Lower leg skin (tissue), 3 donors: ENCODE data around the gene DDI1.

Source experiments
- POLR2A ChIP-seq, 2 donors: fragments of 450-650 bp; IDR thresholded peaks; one replicate each; pipeline ENCODE4 v1.6.1; 2016 to 2017; ENCODE audit warnings: antibody characterized with exemption in 2 of 2, mild to moderate bottlenecking in 1 of 2, moderate library complexity in 1 of 2
- TF ChIP-seq, protein P1 (sequence below), 3 donors: fragments of 450-650 bp; IDR thresholded peaks; one replicate each; pipeline ENCODE4 v1.5.1; 2016; ENCODE audit warnings: antibody characterized with exemption in 3 of 3, mild to moderate bottlenecking in 3 of 3, moderate library complexity in 2 of 3

- no peak for TF ChIP-seq POLR2A (IDR thresholded peaks at IDR 0.05)
- TF ChIP-seq, protein P1, sequence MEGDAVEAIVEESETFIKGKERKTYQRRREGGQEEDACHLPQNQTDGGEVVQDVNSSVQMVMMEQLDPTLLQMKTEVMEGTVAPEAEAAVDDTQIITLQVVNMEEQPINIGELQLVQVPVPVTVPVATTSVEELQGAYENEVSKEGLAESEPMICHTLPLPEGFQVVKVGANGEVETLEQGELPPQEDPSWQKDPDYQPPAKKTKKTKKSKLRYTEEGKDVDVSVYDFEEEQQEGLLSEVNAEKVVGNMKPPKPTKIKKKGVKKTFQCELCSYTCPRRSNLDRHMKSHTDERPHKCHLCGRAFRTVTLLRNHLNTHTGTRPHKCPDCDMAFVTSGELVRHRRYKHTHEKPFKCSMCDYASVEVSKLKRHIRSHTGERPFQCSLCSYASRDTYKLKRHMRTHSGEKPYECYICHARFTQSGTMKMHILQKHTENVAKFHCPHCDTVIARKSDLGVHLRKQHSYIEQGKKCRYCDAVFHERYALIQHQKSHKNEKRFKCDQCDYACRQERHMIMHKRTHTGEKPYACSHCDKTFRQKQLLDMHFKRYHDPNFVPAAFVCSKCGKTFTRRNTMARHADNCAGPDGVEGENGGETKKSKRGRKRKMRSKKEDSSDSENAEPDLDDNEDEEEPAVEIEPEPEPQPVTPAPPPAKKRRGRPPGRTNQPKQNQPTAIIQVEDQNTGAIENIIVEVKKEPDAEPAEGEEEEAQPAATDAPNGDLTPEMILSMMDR (IDR thresholded peaks at IDR 0.05) = no peak
These were observed 48.5 kb upstream of the DDI1 start for GRCh38 chr11:103987629-103988594.
